Epithelial cell of esophagus (primary cell): ENCODE results near the gene TPR.
"Not testable (repeated sequence)": the region's sequence is repeated elsewhere in the genome, so short reads cannot be mapped to it uniquely, and the experiment has no call there.

Experiments used
- DNase-seq: peaks from one replicate; pipeline ENCODE4 v3.0.0; 2010; ENCODE audit warnings: low read depth
- H3K4me3 ChIP-seq: 2 replicates; pipeline ENCODE4 v1.5.1; 2011; ENCODE audit warnings: mild to moderate bottlenecking, low read length, control low read depth
- CTCF ChIP-seq: IDR thresholded peaks from 2 replicates; pipeline ENCODE4 v1.5.1; 2011; ENCODE audit warnings: low read depth, mild to moderate bottlenecking, low read length, control low read depth, inconsistent platforms; ENCODE audit not compliant: insufficient read depth; ENCODE audit errors: missing control alignments

Gene TPR

GRCh38 chr1:186409091-186409490 lies 34.0 kb upstream of the TPR start:
- no peak for DNase-seq
- H3K4me3 ChIP-seq, result no peak overlapping the region
- TF ChIP-seq CTCF, result no peak

GRCh38 chr1:186404454-186405051 lies 29.5 kb upstream of the TPR start:
- peak; percentile 67 for TF ChIP-seq CTCF
- peak; percentile 54 for DNase-seq
- no peak overlapping the region for H3K4me3 ChIP-seq

GRCh38 chr1:186403632-186404031 lies 28.6 kb upstream of the TPR start:
- TF ChIP-seq CTCF, result no peak
- no peak for DNase-seq
- H3K4me3 ChIP-seq, result no peak overlapping the region

- H3K4me3 ChIP-seq, DNase-seq: not testable (repeated sequence)
These were observed 26.4 kb upstream of the TPR start for GRCh38 chr1:186401446-186401845.

- not testable (repeated sequence) for DNase-seq, H3K4me3 ChIP-seq
These were observed 17.7 kb upstream of the TPR start for GRCh38 chr1:186392711-186393110.

GRCh38 chr1:186391841-186392240 lies 16.8 kb upstream of the TPR start:
- H3K4me3 ChIP-seq, result no peak overlapping the region
- no peak for TF ChIP-seq CTCF
- no peak for DNase-seq

GRCh38 chr1:186390925-186391324 lies 15.9 kb upstream of the TPR start:
- H3K4me3 ChIP-seq, result no peak overlapping the region
- no peak for TF ChIP-seq CTCF
- no peak for DNase-seq

- TF ChIP-seq CTCF, result no peak
- no peak for DNase-seq
- no peak overlapping the region for H3K4me3 ChIP-seq
These were observed 11.8 kb upstream of the TPR start for GRCh38 chr1:186386725-186387383.
